Ascending aorta (tissue), 2 donors: ENCODE data around the gene CELSR1. TPM values are rescaled to one million over a fixed set of nuclear protein-coding genes. Genes with fewer than 3 reads are reported as not detected.
"Not testable (repeated sequence)": the region's sequence is repeated elsewhere in the genome, so short reads cannot be mapped to it uniquely, and the experiment has no call there.

Experiments
- DNase-seq, 2 donors: peaks; one replicate each; pipeline ENCODE4 v3.0.0-alpha.2; 2019; ENCODE audit warnings: low spot score in 2 of 2
- H3K27ac ChIP-seq, 2 donors: fragments of 200-600 bp; sonication (generic); one replicate each; pipeline ENCODE4 v1.5.1; 2016 to 2017; ENCODE audit warnings: mild to moderate bottlenecking in 1 of 2
- H3K27me3 ChIP-seq: fragments of 200-600 bp; sonication (generic); one replicate; pipeline ENCODE4 v1.5.1; 2017
- H3K36me3 ChIP-seq, 2 donors: fragments of 200-600 bp; sonication (generic); one replicate each; pipeline ENCODE4 v1.5.1; 2016
- H3K4me1 ChIP-seq, 2 donors: fragments of 200-600 bp; sonication (generic); one replicate each; pipeline ENCODE4 v1.5.1; 2016 to 2017; ENCODE audit warnings: mild to moderate bottlenecking in 1 of 2
- H3K4me3 ChIP-seq, 2 donors: fragments of 200-600 bp; sonication (generic); one replicate each; pipeline ENCODE4 v1.5.1; 2016 to 2017; ENCODE audit warnings: mild to moderate bottlenecking in 1 of 2
- H3K9me3 ChIP-seq, 2 donors: fragments of 200-600 bp; sonication (generic); one replicate each; pipeline ENCODE4 v1.5.1; 2016
- intact Hi-C: fragments of 100-400 bp; cut with DNase I; formaldehyde crosslinking; loops from one replicate; pipeline ENCODE4 v1.15.1; 2023
- total RNA-seq: library from RNA; depleted of rRNA; stranded (reverse); fragments of >200 nt; gene quantifications from one replicate; pipeline ENCODE4 v1.1.0, GENCODE V29; 2016
- TF ChIP-seq, protein P1 (sequence below), 3 experiments: fragments of 200-600 bp in 2 of 3; fragments of 450-650 bp in 1 of 3; sonication (generic) in 2 of 3; IDR thresholded peaks; one replicate each; pipeline ENCODE4 v1.5.1; 2016 to 2019; ENCODE audit warnings: antibody characterized with exemption in 3 of 3, mild to moderate bottlenecking in 1 of 3, moderate library complexity in 1 of 3

Gene CELSR1
- total RNA-seq, 1 donor from 2014 or later, result 10.5 TPM

DNA sequence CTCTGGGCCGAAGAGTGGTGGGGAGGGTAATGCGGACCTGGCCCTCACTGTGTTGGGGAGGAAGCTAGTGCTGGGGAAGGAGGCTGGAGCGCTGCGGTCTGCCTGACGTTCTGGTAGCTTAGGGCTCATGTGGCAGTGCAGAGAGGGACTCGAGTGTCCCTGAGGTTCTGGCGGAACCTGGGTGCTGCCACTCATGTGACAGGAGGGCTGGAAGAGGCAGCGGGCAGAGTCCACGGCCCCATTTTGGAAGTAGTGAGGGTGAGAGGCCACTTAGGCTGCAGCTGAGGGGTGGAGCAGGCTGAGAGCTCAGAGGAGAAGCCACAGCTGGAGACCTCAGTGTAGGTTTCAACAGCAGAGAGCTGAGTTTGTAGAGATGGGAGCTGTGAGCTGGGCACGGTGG is 218.1 kb downstream of the CELSR1 start:
- no peaks in the 10 kb centered on the region for H3K36me3 ChIP-seq
- TF ChIP-seq, protein P1, sequence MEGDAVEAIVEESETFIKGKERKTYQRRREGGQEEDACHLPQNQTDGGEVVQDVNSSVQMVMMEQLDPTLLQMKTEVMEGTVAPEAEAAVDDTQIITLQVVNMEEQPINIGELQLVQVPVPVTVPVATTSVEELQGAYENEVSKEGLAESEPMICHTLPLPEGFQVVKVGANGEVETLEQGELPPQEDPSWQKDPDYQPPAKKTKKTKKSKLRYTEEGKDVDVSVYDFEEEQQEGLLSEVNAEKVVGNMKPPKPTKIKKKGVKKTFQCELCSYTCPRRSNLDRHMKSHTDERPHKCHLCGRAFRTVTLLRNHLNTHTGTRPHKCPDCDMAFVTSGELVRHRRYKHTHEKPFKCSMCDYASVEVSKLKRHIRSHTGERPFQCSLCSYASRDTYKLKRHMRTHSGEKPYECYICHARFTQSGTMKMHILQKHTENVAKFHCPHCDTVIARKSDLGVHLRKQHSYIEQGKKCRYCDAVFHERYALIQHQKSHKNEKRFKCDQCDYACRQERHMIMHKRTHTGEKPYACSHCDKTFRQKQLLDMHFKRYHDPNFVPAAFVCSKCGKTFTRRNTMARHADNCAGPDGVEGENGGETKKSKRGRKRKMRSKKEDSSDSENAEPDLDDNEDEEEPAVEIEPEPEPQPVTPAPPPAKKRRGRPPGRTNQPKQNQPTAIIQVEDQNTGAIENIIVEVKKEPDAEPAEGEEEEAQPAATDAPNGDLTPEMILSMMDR (IDR thresholded peaks at IDR 0.05), result no peak
- no peak overlapping the region for H3K27ac ChIP-seq
- no peaks in the 10 kb centered on the region for H3K9me3 ChIP-seq
- H3K4me1 ChIP-seq, result no peaks in the 10 kb centered on the region
- H3K27me3 ChIP-seq, result no peaks in the 10 kb centered on the region
- no peak for DNase-seq
- H3K4me3 ChIP-seq, result no peak overlapping the region
- intact Hi-C loops, result no loop called here

DNA sequence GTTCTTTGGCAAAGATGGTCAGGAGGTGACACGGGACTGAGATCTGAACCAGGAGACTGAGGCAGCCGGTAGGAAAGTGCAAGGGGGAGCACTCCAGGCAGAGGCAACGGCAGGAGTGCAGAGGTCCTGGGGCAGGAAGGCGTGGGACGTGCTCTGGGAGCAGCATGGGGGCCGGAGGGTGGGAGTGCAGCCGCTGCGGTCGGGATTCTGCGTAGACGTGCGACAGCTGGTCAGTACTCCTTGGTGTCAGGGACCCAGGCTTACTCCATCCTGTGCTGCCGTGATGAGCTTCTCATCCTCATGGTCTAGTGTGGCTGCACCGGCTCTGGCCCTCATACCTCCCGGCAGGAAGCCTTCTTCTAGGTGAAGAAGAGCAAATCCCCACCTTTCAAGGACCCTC is 218.8 kb downstream of the CELSR1 start:
- Histone ChIP-seq H3K4me1 (no peaks in the 10 kb centered on the region), H3K36me3 (no peaks in the 10 kb centered on the region), H3K27me3 (no peaks in the 10 kb centered on the region), H3K27ac (no peak overlapping the region), H3K9me3 (no peaks in the 10 kb centered on the region), H3K4me3 (no peak overlapping the region)
- TF ChIP-seq, protein P1 (IDR thresholded peaks at IDR 0.05), result no peak
- DNase-seq, result no peak
- intact Hi-C loops, result no loop called here

DNA sequence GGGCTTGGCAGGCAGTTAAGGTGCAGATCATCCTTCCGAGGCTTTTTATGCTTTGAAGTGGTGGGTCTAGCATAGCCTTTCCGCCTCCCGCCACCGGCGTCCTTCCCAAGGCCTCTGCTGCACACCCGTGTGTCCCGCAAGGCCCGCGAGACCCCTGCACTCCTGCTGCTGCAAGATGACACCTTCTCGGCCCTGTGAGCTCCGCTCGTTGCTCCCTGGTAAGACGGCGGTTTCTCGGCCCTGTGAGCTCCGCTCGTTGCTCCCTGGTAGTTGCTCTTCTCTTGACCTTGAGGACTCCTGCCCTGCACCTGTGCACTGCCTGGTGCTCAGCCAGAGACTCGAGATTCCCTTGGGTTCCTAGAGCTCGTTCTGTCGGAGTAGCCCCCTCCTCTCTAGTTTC is 219.8 kb downstream of the CELSR1 start:
- TF ChIP-seq, protein P1 (IDR thresholded peaks at IDR 0.05), result no peak
- intact Hi-C loops, result no loop called here
- DNase-seq, result no peak
- H3K27ac ChIP-seq, result no peak overlapping the region
- H3K27me3 ChIP-seq, result no peaks in the 10 kb centered on the region
- H3K4me1 ChIP-seq, result no peaks in the 10 kb centered on the region
- H3K36me3 ChIP-seq, result no peaks in the 10 kb centered on the region
- H3K9me3 ChIP-seq, result no peaks in the 10 kb centered on the region
- no peak overlapping the region for H3K4me3 ChIP-seq

DNA sequence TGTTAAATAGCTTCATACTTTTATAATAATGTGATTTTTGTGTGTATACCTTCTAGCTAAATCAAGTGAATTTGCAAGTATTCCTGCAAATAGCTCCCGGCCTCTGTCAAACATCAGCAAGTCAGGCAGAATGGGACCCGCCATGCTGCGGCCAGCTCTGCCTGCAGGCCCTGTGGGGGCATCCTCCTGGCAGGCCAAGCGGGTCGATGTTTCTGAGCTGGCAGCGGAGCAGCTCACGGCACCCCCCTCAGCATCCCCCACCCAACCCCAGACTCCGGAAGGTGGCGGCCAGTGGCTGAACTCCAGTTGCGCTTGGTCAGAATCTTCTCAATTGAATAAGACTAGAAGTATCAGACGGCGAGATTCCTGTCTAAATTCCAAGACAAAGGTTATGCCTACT is 221.4 kb downstream of the CELSR1 start:
- DNase-seq, result no peak
- no peak overlapping the region for H3K27ac ChIP-seq

DNA sequence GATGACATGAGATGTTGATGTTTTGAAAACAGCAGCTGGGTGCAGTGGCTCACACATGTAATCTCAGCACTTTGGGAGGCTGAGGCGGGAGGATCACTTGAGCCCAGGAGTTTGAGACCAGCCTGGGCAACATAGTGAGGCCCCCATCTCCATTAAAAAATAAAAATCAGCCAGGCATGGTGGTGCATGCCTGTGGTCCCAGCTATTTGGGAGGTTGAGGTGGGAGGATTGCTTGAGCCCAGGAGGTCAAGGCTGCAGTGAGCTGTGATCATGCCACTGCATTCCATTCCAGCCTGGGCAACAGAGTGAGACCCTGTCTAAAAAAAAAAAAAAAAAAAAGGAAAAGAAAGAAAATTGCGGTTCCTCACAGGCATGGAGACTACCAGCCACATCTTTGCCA is 224.6 kb downstream of the CELSR1 start:
- H3K9me3 ChIP-seq, H3K27me3 ChIP-seq, DNase-seq, H3K4me3 ChIP-seq, H3K27ac ChIP-seq, H3K4me1 ChIP-seq, H3K36me3 ChIP-seq: not testable (repeated sequence)
- intact Hi-C loops, result loop anchor here (5.0 kb wide), 1 partner anchor 316 kb away; no protein-coding TSS in a partner anchor

More for the DNA sequence above, 221.4 kb downstream of the CELSR1 start:
- intact Hi-C loops, result no loop called here
- TF ChIP-seq, protein P1 (IDR thresholded peaks at IDR 0.05), result no peak
- Histone ChIP-seq H3K4me3 (no peak overlapping the region), H3K36me3 (no peaks in the 10 kb centered on the region), H3K4me1 (no peaks in the 10 kb centered on the region), H3K9me3 (no peaks in the 10 kb centered on the region), H3K27me3 (no peaks in the 10 kb centered on the region)

DNA sequence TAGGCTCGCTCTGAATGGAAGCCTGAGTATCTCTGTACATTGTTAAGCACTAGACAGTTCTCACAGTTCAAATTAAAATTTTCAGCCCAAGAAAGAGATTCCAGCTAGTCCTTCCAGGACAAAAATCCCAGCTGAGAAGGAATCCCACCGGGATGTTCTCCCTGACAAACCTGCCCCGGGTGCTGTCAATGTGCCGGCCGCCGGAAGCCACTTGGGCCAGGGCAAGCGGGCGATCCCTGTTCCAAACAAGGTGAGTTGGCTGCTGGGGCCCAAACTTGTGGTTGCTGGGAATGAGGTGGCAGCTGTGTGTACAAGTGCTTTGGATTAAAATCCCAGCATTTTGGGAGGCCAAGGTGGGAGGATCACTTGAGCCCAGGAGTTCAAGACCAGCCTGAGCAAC is 225.4 kb downstream of the CELSR1 start:
- TF ChIP-seq, protein P1 (IDR thresholded peaks at IDR 0.05), result no peak
- H3K27ac ChIP-seq, result no peak overlapping the region
- H3K27me3 ChIP-seq, result no peaks in the 10 kb centered on the region
- no peaks in the 10 kb centered on the region for H3K4me1 ChIP-seq
- H3K9me3 ChIP-seq, result no peaks in the 10 kb centered on the region
- H3K36me3 ChIP-seq, result no peaks in the 10 kb centered on the region
- intact Hi-C loops, result loop anchor here (5.0 kb wide), 1 partner anchor 315 kb away; no protein-coding TSS in a partner anchor
- no peak overlapping the region for H3K4me3 ChIP-seq
- DNase-seq, result no peak

Other genes starting within 250 kb of the CELSR1 start
- gene GTSE1, start 240.8 kb downstream of the CELSR1 start, total RNA-seq, result not detected
- 13.5 TPM for gene TRMU, start 201.9 kb downstream of the CELSR1 start, total RNA-seq
- 20.2 TPM for gene GRAMD4, start 82.8 kb upstream of the CELSR1 start, total RNA-seq
- 27.5 TPM for gene CERK, start 200.6 kb upstream of the CELSR1 start, total RNA-seq
- 87.8 TPM for gene TBC1D22A, start 225.0 kb upstream of the CELSR1 start, total RNA-seq